Measurements from ENCODE around the gene SLC12A7.

DNA sequence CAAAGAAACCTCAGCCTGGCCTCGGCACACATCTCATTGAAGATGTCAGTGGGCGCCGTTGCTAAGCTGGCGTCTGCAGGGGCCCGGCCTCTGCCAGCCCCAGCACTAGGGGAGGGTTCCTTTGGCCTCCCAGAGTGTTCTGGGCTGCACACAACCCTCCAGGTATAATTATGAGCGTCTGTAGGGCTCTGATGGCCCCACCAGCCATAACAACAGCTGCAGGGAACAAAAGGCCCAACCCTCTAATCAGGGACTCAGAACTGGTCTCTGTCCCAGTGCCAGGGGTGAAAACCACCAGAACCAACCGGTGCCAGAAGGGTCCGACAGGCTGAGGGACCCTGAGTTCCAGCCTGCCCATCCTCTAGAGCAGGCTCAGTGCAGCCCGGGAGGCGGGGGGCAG lies 39.5 kb upstream of the SLC12A7 start:
- TF ChIP-seq, protein P1, sequence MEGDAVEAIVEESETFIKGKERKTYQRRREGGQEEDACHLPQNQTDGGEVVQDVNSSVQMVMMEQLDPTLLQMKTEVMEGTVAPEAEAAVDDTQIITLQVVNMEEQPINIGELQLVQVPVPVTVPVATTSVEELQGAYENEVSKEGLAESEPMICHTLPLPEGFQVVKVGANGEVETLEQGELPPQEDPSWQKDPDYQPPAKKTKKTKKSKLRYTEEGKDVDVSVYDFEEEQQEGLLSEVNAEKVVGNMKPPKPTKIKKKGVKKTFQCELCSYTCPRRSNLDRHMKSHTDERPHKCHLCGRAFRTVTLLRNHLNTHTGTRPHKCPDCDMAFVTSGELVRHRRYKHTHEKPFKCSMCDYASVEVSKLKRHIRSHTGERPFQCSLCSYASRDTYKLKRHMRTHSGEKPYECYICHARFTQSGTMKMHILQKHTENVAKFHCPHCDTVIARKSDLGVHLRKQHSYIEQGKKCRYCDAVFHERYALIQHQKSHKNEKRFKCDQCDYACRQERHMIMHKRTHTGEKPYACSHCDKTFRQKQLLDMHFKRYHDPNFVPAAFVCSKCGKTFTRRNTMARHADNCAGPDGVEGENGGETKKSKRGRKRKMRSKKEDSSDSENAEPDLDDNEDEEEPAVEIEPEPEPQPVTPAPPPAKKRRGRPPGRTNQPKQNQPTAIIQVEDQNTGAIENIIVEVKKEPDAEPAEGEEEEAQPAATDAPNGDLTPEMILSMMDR (conservative IDR thresholded peaks at IDR 0.05) = no peak
- TF ChIP-seq ZFX (IDR thresholded peaks at IDR 0.05) = no peak
